ENCODE data around the gene ALOX12B.

ALOX12B gene

GRCh38 chr17:8031950-8032349 lies 55.6 kb downstream of the ALOX12B start:
- H3K27me3 ChIP-seq (ENCODE audit: insufficient read depth, low read length) = no peaks in the 10 kb centered on the region
- H2AK5ac ChIP-seq (ENCODE audit: low read length) = no peak overlapping the region
- H3K36me3 ChIP-seq (ENCODE audit: control insufficient read depth in 1 of 2, insufficient read depth in 2 of 2, low read length in 2 of 2) = no peaks in the 10 kb centered on the region
- H4K91ac ChIP-seq (ENCODE audit: low read depth, low read length) = no peak overlapping the region
- no peak overlapping the region for H2BK12ac ChIP-seq (ENCODE audit: low read length)
- H3K4me3 ChIP-seq (ENCODE audit: low read depth, low read length) = no peak overlapping the region
- H3K4ac ChIP-seq (ENCODE audit: low read depth, low read length) = no peak overlapping the region
- no peak overlapping the region for H2BK5ac ChIP-seq (ENCODE audit: low read depth, low read length, poor library complexity)
- no peak overlapping the region for H3K18ac ChIP-seq (ENCODE audit: low read length)
- H3K23ac ChIP-seq (ENCODE audit: low read length) = no peak overlapping the region
- H4K12ac ChIP-seq (ENCODE audit: low read depth, low read length) = no peak overlapping the region
- H3K4me2 ChIP-seq (ENCODE audit: low read length) = no peak overlapping the region
- H3K79me2 ChIP-seq (ENCODE audit: control insufficient read depth, insufficient read depth, low read length, poor library complexity) = no peaks in the 10 kb centered on the region
- no peak for DNase-seq
- H3K4me1 ChIP-seq (ENCODE audit: control insufficient read depth in 1 of 2, insufficient read depth in 2 of 2, low read length in 2 of 2) = no peaks in the 10 kb centered on the region
- H3K9me3 ChIP-seq (ENCODE audit: insufficient read depth, low read depth, low read length) = no peaks in the 10 kb centered on the region
- no peaks in the 10 kb centered on the region for H3K79me1 ChIP-seq (ENCODE audit: low read length)
- H3K14ac ChIP-seq (ENCODE audit: low read length) = no peak overlapping the region
- no CpG with 5 or more reads among the region's 1 CpG for WGBS (ENCODE audit: extremely low coverage, insufficient coverage, insufficient read length)
- H3K27ac ChIP-seq (ENCODE audit: low read depth, low read length) = no peak overlapping the region
- no peak overlapping the region for H2AFZ ChIP-seq (ENCODE audit: insufficient read depth, low read length, poor library complexity)
- no peak overlapping the region for H2BK120ac ChIP-seq (ENCODE audit: insufficient read depth, low read length, poor library complexity)
- no peak overlapping the region for H4K8ac ChIP-seq (ENCODE audit: low read depth, low read length)
- no peak overlapping the region for H3K9ac ChIP-seq (ENCODE audit: low read length)

DNA sequence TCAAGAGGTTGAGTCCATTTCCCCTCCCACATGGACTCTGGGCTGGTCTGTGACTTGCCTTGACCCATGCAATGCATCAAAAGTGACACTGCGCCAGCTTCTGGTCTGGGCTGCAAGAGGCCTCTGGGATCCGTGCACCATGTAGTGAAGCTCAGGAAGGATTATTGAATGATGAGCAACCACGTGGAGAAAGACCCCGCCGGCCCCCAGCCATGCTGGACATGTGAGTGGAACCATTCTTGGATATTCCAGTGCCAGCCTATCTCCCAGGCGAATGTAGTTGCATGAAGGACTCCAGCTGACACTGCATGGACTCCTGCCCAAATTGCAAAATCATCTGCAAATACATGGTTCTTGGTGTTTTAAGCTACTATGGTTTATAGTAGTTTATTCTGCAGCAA lies 56.3 kb downstream of the ALOX12B start:
- H3K27ac ChIP-seq (ENCODE audit: low read depth, low read length) = no peak overlapping the region
- no peaks in the 10 kb centered on the region for H3K36me3 ChIP-seq (ENCODE audit: control insufficient read depth in 1 of 2, insufficient read depth in 2 of 2, low read length in 2 of 2)
- DNase-seq = no peak
- H3K4me3 ChIP-seq (ENCODE audit: low read depth, low read length) = no peak overlapping the region
- H3K27me3 ChIP-seq (ENCODE audit: insufficient read depth, low read length) = no peaks in the 10 kb centered on the region
- H3K23ac ChIP-seq (ENCODE audit: low read length) = no peak overlapping the region
- H3K4me1 ChIP-seq (ENCODE audit: control insufficient read depth in 1 of 2, insufficient read depth in 2 of 2, low read length in 2 of 2) = no peaks in the 10 kb centered on the region
- H4K91ac ChIP-seq (ENCODE audit: low read depth, low read length) = no peak overlapping the region
- H2AFZ ChIP-seq (ENCODE audit: insufficient read depth, low read length, poor library complexity) = no peak overlapping the region
- H2BK5ac ChIP-seq (ENCODE audit: low read depth, low read length, poor library complexity) = no peak overlapping the region
- no peak overlapping the region for H4K8ac ChIP-seq (ENCODE audit: low read depth, low read length)
- no peak overlapping the region for H3K14ac ChIP-seq (ENCODE audit: low read length)
- no peaks in the 10 kb centered on the region for H3K79me1 ChIP-seq (ENCODE audit: low read length)
- no peak overlapping the region for H3K18ac ChIP-seq (ENCODE audit: low read length)
- no peaks in the 10 kb centered on the region for H3K79me2 ChIP-seq (ENCODE audit: control insufficient read depth, insufficient read depth, low read length, poor library complexity)
- no CpG with 5 or more reads among the region's 6 CpGs for WGBS (ENCODE audit: extremely low coverage, insufficient coverage, insufficient read length)
- H3K9me3 ChIP-seq (ENCODE audit: insufficient read depth, low read depth, low read length) = no peaks in the 10 kb centered on the region
- H2AK5ac ChIP-seq (ENCODE audit: low read length) = no peak overlapping the region
- H3K9ac ChIP-seq (ENCODE audit: low read length) = no peak overlapping the region
- no peak overlapping the region for H3K4ac ChIP-seq (ENCODE audit: low read depth, low read length)
- H3K4me2 ChIP-seq (ENCODE audit: low read length) = no peak overlapping the region
- H4K12ac ChIP-seq (ENCODE audit: low read depth, low read length) = no peak overlapping the region
- H2BK120ac ChIP-seq (ENCODE audit: insufficient read depth, low read length, poor library complexity) = no peak overlapping the region
- H2BK12ac ChIP-seq (ENCODE audit: low read length) = no peak overlapping the region

GRCh38 chr17:8029121-8029520 lies 58.4 kb downstream of the ALOX12B start:
- Histone ChIP-seq H3K79me1 (ENCODE audit: low read length) (peaks cover 3% of the 10 kb centered on the region), H4K12ac (ENCODE audit: low read depth, low read length) (no peak overlapping the region), H2BK120ac (ENCODE audit: insufficient read depth, low read length, poor library complexity) (no peak overlapping the region), H4K91ac (ENCODE audit: low read depth, low read length) (no peak overlapping the region), H3K18ac (ENCODE audit: low read length) (no peak overlapping the region), H4K8ac (ENCODE audit: low read depth, low read length) (no peak overlapping the region), H3K27ac (ENCODE audit: low read depth, low read length) (no peak overlapping the region), H3K4me1 (ENCODE audit: control insufficient read depth in 1 of 2, insufficient read depth in 2 of 2, low read length in 2 of 2) (no peaks in the 10 kb centered on the region), H3K4me3 (ENCODE audit: low read depth, low read length) (no peak overlapping the region), H3K14ac (ENCODE audit: low read length) (no peak overlapping the region), H3K4ac (ENCODE audit: low read depth, low read length) (no peak overlapping the region), H2AK5ac (ENCODE audit: low read length) (no peak overlapping the region), H3K23ac (ENCODE audit: low read length) (no peak overlapping the region), H2BK12ac (ENCODE audit: low read length) (no peak overlapping the region), H3K27me3 (ENCODE audit: insufficient read depth, low read length) (no peaks in the 10 kb centered on the region), H3K36me3 (ENCODE audit: control insufficient read depth in 1 of 2, insufficient read depth in 2 of 2, low read length in 2 of 2) (no peaks in the 10 kb centered on the region), H2AFZ (ENCODE audit: insufficient read depth, low read length, poor library complexity) (no peak overlapping the region), H3K4me2 (ENCODE audit: low read length) (no peak overlapping the region), H3K9ac (ENCODE audit: low read length) (no peak overlapping the region), H3K79me2 (ENCODE audit: control insufficient read depth, insufficient read depth, low read length, poor library complexity) (no peaks in the 10 kb centered on the region), H2BK5ac (ENCODE audit: low read depth, low read length, poor library complexity) (no peak overlapping the region), H3K9me3 (ENCODE audit: insufficient read depth, low read depth, low read length) (no peaks in the 10 kb centered on the region)
- no CpG with 5 or more reads among the region's 5 CpGs for WGBS (ENCODE audit: extremely low coverage, insufficient coverage, insufficient read length)
- peak; percentile 86 to 94 for DNase-seq

DNA sequence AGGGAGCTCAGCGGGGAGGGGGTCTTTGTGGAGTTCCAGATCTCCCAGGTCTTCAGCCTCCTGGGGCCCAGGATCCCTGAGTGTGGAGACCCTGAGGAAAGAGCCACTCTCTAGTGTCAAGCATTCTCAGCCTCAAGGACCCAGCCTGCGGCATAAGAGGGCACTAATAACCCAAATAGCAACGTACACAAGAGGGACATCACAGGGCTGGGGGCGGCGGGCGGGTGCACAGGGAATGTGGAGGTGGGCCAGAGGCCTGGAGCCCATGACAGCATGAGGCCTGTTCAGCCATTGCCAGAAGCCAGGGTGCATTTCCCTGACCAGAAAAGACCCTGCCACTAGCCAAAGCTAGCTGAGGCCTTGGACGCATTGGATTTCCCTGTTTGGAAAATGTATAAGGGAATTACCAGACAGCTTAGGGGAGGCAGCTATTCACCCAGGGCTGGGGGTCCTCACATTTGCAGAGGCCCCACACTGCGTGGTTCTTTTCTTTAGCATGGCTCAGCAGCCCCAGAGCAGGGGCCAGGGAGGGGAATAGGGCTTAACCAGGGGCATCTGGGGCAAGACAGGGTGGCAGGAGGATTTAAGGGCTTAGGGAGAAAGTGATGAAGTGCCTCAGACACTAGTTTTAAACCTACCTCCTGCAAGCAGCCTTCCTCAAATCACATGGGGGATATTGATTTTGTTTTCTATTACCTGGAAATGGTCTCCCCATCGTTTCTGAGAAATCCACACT lies 62.2 kb downstream of the ALOX12B start:
- no peak overlapping the region for H3K14ac ChIP-seq (ENCODE audit: low read length)
- no peaks in the 10 kb centered on the region for H3K36me3 ChIP-seq (ENCODE audit: control insufficient read depth in 1 of 2, insufficient read depth in 2 of 2, low read length in 2 of 2)
- H3K27me3 ChIP-seq (ENCODE audit: insufficient read depth, low read length) = no peaks in the 10 kb centered on the region
- H2AK5ac ChIP-seq (ENCODE audit: low read length) = peak overlapping the region; percentile 9
- no peak overlapping the region for H3K27ac ChIP-seq (ENCODE audit: low read depth, low read length)
- no peak overlapping the region for H3K4me2 ChIP-seq (ENCODE audit: low read length)
- H4K12ac ChIP-seq (ENCODE audit: low read depth, low read length) = no peak overlapping the region
- DNase-seq = no peak
- H3K4ac ChIP-seq (ENCODE audit: low read depth, low read length) = no peak overlapping the region
- no peak overlapping the region for H3K9ac ChIP-seq (ENCODE audit: low read length)
- H3K79me2 ChIP-seq (ENCODE audit: control insufficient read depth, insufficient read depth, low read length, poor library complexity) = no peaks in the 10 kb centered on the region
- H2BK5ac ChIP-seq (ENCODE audit: low read depth, low read length, poor library complexity) = peak overlapping the region; percentile 2
- no peak overlapping the region for H3K23ac ChIP-seq (ENCODE audit: low read length)
- peak overlapping the region; percentile 39 for H4K91ac ChIP-seq (ENCODE audit: low read depth, low read length)
- no CpG with 5 or more reads among the region's 9 CpGs for WGBS (ENCODE audit: extremely low coverage, insufficient coverage, insufficient read length)
- H4K8ac ChIP-seq (ENCODE audit: low read depth, low read length) = no peak overlapping the region
- H3K4me1 ChIP-seq (ENCODE audit: control insufficient read depth in 1 of 2, insufficient read depth in 2 of 2, low read length in 2 of 2) = peaks cover 2 to 9% of the 10 kb centered on the region in 2 experiments
- no peak overlapping the region for H3K4me3 ChIP-seq (ENCODE audit: low read depth, low read length)
- peaks cover 2% of the 10 kb centered on the region for H3K9me3 ChIP-seq (ENCODE audit: insufficient read depth, low read depth, low read length)
- no peak overlapping the region for H2BK120ac ChIP-seq (ENCODE audit: insufficient read depth, low read length, poor library complexity)
- no peak overlapping the region for H2AFZ ChIP-seq (ENCODE audit: insufficient read depth, low read length, poor library complexity)
- peaks cover 3% of the 10 kb centered on the region for H3K79me1 ChIP-seq (ENCODE audit: low read length)
- H2BK12ac ChIP-seq (ENCODE audit: low read length) = peak overlapping the region; percentile 17
- peak overlapping the region; percentile 32 for H3K18ac ChIP-seq (ENCODE audit: low read length)
